GM18508 (cell line): ENCODE results near the gene KCNJ5.

Experiments used
- ATAC-seq: cut with Tn5 transposase; IDR thresholded peaks from one replicate; pipeline ENCODE4 v1.9.1; 2021; ENCODE audit warnings: moderate number of reproducible peaks; ENCODE audit not compliant: insufficient read depth, unreplicated experiment

Gene KCNJ5

GRCh38 chr11:128868841-128869671 is 22.1 kb upstream of the KCNJ5 start:
- ATAC-seq: no peak

DNA sequence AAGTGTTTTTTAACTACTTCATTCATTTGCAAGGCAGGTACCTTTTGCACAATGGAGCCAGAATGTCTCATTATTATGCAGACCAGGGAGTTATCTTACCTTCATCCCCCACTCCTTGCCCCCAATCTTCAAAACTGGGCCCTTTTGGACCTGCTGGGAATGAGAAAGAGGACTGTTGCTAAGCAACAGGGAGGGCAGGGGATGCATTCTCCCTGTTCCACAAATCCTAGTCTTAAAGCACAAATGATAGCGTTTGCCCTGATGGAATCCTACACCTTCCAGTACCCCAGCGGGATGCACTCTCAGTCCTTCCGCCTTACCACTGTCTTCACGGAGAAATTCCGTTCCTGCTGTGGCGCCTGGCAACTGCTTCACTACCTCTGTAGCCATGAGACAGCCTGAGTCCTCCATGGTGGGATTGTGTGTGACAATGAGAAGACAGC is 20.0 kb upstream of the KCNJ5 start:
- no peak for ATAC-seq

DNA sequence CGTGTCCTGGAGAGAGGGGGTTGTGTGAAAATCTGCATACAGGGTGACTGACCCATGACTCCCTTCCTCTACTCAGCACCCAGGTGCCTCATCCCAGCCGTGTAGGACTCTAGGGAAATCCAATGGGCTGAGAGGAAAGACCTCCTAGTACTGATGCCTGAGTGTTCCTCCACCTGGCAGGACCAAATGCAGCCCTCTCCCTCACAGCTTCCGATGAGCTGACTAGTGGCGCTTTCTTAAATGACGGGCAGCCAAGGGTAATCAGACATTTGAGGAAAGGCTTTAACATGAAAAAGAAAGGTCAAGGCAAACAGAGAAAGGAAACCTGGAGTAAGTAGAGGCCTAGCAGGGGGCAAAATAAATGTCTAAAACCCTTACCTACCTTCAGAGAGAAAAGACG is 19.1 kb upstream of the KCNJ5 start:
- no peak for ATAC-seq

GRCh38 chr11:128872594-128872993 is 18.6 kb upstream of the KCNJ5 start:
- ATAC-seq: no peak

DNA sequence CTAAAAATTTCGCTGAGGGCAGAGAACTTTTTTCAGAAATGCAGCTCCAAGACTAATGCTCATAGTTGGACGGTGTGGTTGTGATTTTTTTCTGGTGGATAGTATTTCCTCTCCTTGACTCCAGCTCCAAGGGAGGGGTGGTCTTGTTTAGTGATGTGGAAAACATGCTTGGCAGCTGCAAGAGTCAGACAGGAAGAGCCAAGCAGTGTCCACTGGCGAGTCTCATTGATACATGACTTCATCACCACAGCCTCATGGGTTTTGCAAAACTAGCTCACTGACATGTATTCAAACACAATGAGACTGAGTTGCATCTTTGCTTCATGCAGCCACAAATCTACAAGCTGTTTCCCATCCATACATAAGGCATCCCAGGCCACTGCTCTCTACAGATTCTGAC is 16.7 kb upstream of the KCNJ5 start:
- no peak for ATAC-seq

DNA sequence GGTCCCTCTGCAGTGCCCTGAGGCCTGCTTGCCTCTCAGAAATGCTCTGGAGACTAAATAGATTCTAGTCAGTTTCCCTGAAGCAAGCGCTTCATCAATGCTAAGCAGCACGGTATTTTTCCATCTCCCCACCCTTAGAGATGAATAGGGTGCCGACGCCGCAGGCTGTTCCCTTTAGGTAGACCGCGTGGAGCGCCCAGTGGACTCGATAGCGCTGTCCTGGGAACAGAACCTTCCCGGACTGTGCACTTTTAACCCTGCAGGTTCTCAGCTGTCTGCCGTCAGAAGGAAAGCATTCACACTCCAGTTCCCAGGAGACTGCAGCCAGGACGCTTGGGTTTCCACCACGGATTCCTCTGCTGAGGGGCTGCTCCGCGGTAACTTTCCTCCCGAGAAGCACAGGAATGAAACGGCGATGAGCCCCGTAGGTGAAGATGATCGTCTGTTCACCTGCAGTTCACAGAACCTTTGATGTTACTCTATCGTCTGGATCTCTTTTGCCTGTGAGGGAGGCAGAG is 15.0 kb upstream of the KCNJ5 start:
- no peak for ATAC-seq

GRCh38 chr11:128877726-128878125 is 13.4 kb upstream of the KCNJ5 start:
- no peak for ATAC-seq

- ATAC-seq: no peak
These were observed 12.7 kb upstream of the KCNJ5 start for GRCh38 chr11:128878455-128878854.

GRCh38 chr11:128879817-128880216 is 11.3 kb upstream of the KCNJ5 start:
- no peak for ATAC-seq

DNA sequence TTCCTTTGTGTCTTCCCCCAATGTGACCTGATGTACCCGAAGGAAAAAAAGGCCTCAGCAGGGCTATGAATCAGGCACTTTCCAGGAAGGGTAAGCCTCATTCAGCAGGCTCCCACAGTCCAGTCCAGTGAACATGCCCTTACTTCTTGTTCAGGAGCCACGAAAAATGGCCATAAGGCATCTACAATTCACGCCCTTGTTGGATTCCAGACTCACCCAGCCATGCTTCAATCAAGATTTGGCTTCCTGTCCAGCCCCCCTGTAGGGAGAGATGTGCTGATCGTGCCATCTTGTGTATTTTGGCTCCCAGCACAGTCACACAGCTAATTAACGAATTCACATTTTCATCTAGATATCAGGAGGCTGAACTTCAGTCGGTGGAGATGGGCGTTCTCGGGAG is 9.9 kb upstream of the KCNJ5 start:
- ATAC-seq: no peak

GRCh38 chr11:128882451-128882850 is 8.7 kb upstream of the KCNJ5 start:
- no peak for ATAC-seq

DNA sequence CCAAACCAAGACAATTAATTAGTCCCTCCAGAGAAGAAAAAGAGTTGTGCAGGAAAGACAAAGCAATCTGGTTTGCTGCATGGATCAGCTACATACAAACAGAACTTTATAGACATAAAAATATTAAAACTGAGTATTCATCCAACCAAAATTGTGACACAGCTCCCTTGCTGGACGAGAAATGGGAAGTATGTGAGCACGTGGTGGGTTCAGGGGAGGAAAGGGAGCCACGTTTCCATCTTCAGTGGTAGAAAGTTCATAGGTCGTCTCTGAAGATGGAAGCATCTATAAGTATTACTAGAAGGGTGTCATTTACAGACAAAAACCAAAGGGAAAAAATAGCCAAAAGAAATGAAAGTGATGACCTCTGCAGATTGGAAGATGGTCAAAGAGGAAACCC is 7.1 kb upstream of the KCNJ5 start:
- no peak for ATAC-seq

DNA sequence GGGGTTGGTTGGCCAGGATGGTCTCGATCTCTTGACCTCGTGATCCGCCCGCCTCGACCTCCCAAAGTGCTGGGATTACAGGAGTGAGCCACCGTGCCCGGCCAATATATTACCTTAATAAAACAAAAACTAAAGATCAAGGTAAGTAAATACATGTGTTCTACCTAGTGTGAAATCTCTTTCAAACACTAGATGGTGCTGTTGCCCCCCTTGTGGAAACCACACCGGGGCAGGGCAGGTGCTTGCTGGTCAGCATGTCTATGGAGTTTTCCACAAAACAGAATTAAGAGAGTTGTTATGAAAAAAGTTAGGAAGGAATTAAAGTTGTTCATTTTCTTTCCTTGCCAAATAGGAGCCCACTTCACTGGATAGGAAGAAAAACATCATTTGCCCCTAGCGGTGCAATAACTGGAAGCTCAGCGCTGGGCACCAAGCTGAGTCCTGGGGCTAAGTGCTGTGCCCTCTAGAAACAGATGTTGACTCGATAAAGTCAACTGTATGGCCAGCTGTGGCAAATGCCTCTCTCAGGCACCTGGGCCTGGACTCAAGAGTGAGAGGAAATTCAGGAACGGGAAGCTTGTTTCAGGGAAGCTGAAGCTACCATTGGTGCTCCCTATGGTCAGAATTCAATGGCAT is 6.3 kb upstream of the KCNJ5 start:
- ATAC-seq: peak; percentile 62

DNA sequence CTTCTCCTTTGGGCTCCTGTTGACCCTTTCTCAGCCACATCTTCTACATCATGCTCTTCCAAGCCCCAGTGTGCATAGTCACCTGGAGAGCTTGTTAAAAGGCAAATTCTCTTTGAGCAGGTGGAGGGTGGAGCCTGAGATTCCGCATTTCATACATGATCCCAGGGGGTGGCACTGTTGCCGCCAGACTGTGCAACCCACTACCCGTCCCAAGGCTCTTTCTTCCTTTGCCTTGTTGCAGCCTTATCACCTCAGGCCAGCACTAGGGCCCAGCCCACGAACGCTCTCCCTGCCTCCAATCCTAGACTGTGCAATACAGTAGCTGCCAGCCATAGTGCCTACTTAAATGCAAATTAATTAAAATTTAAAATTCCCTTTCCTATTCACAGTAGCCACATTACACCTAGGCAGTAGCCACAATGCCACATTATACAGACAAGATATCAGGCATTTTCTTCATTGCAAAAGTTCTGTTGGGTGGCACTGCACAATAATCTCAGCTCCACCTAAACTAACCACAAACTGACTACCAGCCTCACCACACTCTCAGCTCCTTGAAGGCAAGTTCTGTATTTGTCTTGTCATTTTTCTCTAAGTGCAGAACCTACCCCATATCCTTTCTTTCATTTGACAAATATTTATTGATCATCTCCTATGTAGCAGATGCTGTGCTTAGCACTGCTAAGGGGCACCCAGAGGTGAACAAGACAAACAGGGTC is 4.6 kb upstream of the KCNJ5 start:
- ATAC-seq: no peak

DNA sequence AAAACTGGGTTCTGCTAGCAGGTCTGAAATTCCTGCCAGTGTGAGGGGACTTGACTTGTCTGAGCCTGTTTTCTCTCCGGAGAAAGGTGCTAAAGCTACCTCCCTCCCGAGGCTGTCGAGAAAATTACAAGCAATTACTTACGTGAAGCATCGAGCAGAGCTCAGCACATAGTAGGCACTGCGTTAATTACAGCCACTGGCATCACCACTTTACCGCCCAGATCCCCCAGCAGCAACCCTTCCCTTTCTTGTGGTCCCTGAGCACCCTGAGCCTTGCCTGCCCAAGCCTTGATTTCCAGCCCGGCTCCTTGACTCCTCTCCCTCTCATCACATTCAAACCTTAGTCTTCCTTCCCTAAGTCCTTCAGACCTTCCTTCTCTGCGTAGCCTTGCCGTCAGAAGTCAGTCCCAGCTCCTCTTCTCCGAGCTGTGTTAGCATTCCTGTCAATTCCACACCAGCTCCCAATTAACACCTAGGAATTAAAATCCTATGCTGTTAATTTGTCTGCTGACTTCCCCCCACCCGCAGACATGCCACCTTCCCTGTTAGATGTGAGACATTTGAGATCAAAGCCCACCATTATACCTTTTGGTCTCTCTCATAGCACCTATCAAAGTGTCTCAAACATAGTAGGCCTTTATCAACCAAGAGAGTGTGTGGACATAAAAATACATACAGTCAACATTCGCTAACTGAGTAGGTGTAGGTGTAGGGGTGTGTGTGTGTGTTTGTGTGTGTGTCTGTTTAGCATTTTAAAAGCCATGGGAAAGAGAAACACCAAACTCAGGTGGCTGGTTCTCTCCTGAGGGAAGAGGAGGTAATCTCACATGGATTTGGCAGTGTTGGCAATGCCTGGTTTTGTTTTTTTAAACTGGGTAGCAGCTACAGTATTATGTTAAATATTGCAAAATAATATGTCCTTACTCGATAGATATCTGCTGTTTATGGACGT is 2.8 kb upstream of the KCNJ5 start:
- ATAC-seq: no peak

DNA sequence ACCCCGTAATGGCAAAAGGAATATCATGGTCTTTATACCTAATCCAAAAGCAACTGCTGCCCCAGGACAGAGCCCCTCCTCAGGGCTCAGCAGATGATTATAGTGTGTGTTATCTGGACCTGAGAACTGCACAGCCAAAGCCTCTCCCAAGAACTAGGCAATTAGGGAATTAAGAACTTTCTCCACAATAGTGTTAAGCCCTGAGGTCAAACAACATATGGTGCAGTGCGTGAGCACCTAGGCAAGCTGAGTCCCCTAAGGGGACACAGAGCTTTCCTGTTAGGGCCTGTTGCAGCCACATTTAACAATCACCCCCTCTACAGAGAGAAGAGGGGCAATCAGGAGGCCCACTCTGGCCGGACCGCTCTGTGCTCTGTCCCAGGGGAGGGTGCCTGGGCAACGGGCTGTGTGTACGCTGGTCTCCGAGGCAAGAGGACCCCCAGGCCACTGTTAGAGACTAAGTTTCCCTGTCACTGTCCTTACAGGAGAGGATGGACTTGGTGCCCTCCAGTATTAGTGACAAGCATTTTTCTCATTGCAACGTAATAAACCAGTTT is 1.4 kb upstream of the KCNJ5 start:
- ATAC-seq: no peak

- no peak for ATAC-seq
These were observed 977 bp upstream of the KCNJ5 start for GRCh38 chr11:128890216-128890542.

- no peak for ATAC-seq
These were observed 800 bp downstream of the KCNJ5 start for GRCh38 chr11:128891913-128892398.

- ATAC-seq: no peak
These were observed 1.9 kb downstream of the KCNJ5 start for GRCh38 chr11:128892866-128893565.
